HG03565 (cell line): Measurements from ENCODE around the gene ZNF248.

ENCODE experiments used
- ATAC-seq: cut with Tn5 transposase; IDR thresholded peaks from one replicate; pipeline ENCODE4 v1.9.1; 2021; ENCODE audit warnings: mild to moderate bottlenecking, moderate library complexity; ENCODE audit not compliant: unreplicated experiment

ZNF248 gene

DNA sequence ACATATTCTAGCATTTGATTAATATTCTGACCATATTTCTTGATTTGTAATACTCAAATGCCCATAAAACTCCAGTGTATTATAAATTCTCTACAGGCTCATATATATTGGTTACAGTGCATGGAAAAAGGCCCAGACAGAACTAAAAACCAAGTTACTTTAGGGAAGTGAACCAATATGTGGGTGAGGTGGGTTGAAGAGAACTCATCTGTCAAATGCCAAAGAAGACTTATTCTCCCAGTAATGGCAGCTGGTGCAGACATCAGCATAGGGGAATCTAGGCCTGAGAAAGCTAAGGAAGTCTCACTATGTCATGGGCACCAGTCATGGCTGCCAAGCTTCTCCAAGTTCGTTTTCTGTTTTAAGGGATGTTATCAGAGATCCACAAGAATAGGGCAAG lies 30.6 kb downstream of the ZNF248 start:
- ATAC-seq, result no peak

DNA sequence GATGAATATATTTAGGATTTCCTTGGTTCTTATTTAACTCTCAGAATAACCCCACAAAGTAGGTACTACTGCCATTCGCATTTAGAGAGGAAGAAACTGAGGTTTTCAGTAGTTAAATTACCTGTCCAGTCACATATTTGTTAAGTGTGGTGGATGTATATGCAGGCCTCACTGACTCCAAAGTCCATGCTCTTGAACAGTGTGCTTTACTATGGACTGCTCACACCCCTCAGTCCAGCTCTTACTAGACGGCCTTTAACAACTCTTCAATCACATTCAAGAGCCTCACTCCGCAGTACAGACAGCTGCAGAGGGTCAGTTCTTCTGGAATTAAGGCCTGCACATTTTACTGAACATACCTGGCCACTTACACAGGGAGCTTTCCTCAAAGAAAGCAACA lies 36.2 kb downstream of the ZNF248 start:
- ATAC-seq, result no peak

DNA sequence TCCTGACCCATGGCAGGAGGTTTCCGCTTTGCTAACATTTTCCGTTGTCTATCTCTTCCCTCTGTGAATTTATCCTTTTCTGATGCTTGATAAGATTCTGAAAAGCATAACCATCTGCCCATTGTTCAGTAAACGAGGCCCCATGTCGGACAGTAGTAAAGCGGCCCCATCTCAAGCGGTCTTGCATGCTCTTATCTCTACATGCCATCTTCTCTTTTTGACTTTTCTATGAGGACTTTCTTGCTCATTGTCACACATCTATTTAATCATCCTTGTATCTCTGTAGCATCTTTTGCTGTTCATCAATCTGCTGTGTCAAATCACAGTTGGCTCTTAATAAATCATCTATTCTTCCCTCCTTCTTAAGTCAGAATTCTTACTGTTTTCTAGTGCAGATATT lies 37.6 kb downstream of the ZNF248 start:
- no peak for ATAC-seq

- ATAC-seq, result no peak
Observed at GRCh38 chr10:37816290-37816689, 41.1 kb downstream of the ZNF248 start.

- no peak for ATAC-seq
Observed at GRCh38 chr10:37813763-37814162, 43.6 kb downstream of the ZNF248 start.

GRCh38 chr10:37812290-37812689 lies 45.1 kb downstream of the ZNF248 start:
- ATAC-seq, result no peak

DNA sequence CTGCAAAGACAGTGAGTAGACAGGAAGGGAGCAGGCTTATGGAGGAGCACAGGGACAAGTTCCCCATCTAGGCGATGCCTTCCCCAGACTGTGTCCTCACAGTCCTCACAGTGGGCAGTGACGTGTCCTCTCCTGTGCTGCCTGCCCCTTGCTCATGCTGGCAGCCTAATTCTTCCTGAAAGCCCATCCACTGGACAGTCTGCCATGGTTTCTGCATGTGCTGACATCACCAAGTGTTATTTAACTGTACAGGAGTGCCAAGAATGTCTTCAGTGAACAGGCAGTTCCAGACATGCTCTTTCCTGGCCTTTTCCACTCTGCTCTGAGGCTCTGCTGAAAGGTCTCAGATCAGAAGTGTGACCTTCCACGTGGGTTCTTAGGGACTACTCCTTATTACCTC lies 54.1 kb downstream of the ZNF248 start:
- no peak for ATAC-seq

GRCh38 chr10:37801557-37801956 lies 55.9 kb downstream of the ZNF248 start:
- ATAC-seq, result no peak

- no peak for ATAC-seq
Observed at GRCh38 chr10:37794305-37794976, 63.0 kb downstream of the ZNF248 start.

DNA sequence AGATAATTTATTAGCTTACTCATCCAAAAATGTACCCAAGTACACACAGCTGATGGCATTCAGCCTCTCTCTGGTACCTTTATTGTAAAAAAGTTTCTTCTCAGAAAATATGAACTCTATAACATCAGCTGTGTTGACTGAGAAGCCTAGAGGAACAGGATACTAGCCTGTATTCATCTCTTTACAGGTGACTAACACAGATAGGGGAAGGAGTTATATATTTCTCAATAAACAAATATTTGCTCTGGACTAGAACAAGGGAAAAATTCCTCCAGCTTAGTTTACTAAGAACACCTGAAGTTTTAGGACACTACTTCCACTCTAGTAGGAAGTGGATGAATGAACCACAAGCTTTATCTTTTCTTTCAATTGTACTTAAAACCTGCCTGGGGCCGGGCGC lies 67.8 kb downstream of the ZNF248 start:
- ATAC-seq, result no peak

DNA sequence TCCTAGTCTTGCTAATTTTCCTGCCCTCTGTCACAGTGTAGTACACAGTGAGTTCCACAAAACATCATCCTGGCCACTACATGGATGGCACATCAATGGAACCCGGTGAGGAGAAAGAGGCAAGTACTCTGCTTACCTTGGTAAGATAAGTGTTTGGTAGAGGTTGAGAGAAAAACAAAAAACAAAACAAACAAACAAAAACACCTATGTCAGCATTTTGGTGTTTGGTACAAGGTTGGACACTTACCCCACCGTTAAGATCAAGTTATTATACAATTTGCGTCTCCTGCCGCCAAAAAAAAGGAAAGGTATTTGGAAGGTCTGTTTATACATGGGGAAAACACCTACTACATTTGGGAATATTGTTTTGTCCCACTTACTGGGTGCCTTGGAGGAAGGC lies 72.7 kb downstream of the ZNF248 start:
- ATAC-seq, result no peak

DNA sequence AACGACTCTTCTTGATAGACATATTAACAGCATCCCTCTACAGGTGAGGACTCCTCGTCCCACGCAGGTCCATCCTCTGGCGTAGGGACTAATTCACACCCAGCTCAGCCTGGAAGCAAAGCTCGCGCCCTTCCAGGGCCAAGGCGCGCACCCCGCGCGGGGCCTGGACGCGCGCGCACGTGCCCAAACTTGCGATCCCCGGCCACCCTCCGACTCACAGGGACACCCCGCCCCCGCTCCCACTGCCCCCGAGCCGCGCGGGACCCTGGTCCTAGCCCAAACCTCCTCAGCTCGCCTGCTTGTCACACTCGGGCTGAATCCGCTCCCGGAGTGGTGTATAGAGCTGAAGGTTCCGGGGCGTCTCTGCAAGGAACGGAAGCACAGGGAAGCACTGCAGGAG lies 76.9 kb downstream of the ZNF248 start:
- no peak for ATAC-seq

DNA sequence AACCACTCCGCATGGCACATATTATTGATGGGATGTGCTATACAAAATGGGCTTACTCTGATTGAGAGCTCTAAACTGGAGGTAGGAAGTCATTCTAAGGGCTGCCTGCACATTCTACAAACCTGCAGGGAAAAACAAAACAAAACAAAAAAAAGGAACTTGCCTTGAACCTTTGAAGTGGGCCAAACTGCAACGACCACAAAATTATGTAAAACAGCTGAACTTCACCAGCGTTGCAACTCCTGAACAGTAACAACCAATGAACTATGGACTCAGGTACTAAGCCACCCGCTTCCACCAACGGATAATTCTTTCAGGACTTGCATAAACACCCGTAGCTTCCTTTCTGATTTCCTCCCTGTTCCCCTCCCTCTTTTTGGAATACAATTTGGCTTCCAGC lies 80.4 kb downstream of the ZNF248 start:
- ATAC-seq, result no peak

GRCh38 chr10:37775612-37776011 lies 81.8 kb downstream of the ZNF248 start:
- ATAC-seq, result no peak

GRCh38 chr10:37774351-37774750 lies 83.1 kb downstream of the ZNF248 start:
- no peak for ATAC-seq

DNA sequence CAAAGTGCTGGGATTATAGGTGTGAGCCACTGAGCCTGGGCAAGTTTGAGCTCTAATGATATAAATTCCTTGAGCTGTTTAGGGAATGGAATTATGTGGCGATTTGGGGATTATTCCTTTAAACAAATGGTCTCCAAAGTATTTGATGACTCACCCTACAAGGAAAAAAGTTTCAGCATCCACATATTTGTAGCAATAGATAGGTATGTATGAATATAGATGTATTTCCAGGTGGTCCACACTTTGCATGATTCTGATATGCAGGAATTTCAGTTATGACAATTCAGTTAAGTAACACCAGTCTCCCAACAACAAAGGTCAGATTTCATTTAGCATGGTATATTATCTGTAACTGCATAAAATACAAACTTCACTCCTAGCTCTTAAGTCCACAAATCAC lies 92.2 kb downstream of the ZNF248 start:
- ATAC-seq, result no peak

GRCh38 chr10:37763132-37763531 lies 94.3 kb downstream of the ZNF248 start:
- ATAC-seq, result no peak

- no peak for ATAC-seq
Observed at GRCh38 chr10:37762287-37762686, 95.1 kb downstream of the ZNF248 start.

DNA sequence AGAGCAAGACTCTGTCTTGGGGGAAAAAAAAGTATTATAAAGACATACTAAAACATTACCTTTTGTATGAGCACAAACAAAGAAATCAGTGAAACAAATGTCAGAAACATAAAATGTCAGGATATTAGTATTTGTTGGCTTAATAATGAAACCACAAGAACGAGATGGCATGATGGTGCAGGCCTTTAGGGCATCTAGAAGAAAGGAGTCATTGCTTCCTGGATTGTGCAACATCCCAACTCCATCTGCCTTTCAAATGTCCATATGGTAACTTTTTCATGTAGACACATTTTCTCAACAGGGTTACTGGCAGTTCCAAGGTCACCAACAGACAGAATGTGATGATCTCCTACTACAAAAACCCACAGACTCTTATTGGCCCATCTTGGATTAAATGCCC lies 96.6 kb downstream of the ZNF248 start:
- no peak for ATAC-seq

- ATAC-seq, result no peak
Observed at GRCh38 chr10:37758074-37758473, 99.3 kb downstream of the ZNF248 start.

DNA sequence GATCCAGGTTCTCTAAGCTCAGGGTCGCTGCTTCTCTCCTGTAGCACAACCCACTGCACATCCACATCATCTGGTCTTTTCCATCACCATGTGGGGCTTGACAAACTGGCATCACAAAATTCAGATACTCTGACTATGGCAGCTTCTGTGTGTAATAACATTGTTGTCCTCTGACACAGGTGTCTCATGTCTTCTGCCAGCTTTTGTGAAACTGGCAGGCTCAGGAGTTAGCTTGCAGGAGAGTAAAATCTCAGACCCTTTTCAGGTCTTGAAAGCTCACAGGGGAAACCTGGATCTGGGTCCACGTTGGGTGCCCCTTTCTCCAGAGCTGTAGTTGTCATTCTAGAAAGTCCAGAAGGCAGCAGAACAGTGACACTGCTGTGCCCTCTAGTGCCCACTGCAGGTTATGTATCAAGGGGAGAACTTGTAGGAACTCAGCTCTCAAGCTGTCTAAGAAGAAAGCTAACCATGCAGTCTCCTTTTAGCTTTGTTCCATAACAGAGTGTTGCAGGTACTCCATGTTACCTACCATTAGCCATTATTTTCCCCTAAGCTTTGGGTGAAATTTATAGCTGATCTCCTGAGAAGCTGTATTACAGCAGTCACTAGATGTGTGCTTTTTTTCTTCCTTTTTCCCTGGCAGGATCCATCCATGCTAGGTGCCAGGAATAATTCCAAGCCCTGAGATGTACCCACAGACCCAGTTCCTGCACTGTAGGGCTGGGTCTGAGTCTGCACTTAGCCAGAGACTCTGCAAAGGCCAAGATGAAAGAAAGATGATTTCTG lies 102.7 kb downstream of the ZNF248 start:
- peak; percentile 60 for ATAC-seq

DNA sequence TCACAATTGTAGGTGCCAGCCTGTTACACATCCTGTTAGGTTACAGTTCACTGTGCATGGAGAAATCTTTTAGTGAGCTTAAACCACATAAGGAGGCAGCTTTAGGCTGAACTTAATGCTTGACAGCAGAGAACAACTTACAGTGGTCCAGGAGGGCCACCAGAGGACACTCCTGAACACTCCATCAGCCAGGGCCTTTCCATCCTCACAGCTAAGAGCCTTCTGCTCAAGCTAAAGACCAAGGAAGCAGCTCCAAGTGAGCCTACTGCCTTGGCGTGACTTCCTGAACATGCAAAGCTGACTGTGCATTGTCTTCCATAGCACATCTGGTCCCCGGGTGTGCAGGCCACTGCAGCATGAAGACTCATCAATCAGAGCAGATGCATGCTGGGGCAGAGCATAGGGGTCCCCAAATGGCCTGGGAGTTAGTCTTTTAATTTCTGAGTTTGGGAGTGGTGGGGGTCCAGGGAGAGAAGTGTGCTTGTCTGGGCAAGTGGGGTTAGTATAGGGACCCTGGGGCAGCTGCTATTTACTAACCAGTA lies 105.0 kb downstream of the ZNF248 start:
- ATAC-seq, result no peak
